Spleen (tissue), 11 donors: ENCODE measurements around the gene CCDC69. TPM values are rescaled to one million over a fixed set of nuclear protein-coding genes. Genes with fewer than 3 reads are reported as not detected.
A peak's percentile ranks its signal among the peaks of the same experiment; 100 is the strongest.

Experiments
- DNase-seq: peaks from one replicate; pipeline ENCODE4 v3.0.0-alpha.2; 2020
- H3K27ac ChIP-seq, 8 donors: fragments of 200-600 bp; sonication (generic) in 7 of 8; 1 replicate in 4 of 8; 2 replicates in 4 of 8; pipeline versions ENCODE4 v1.5.0 to v1.8.0; 2016 to 2021; ENCODE audit warnings: inconsistent platforms in 4 of 8, mild to moderate bottlenecking in 4 of 8, moderate library complexity in 1 of 8
- H3K27me3 ChIP-seq, 7 donors: fragments of 200-600 bp; sonication (generic) in 6 of 7; replicated peaks in 1 of 7; 1 replicate in 4 of 7; 2 replicates in 3 of 7; pipeline versions ENCODE4 v1.5.0 to v1.8.0; 2016 to 2021; ENCODE audit warnings: inconsistent platforms in 3 of 7, mild to moderate bottlenecking in 1 of 7
- H3K36me3 ChIP-seq, 6 donors: fragments of 200-600 bp; sonication (generic) in 5 of 6; 1 replicate in 4 of 6; 2 replicates in 2 of 6; pipeline versions ENCODE4 v1.5.0 to v1.8.0; 2016 to 2021; ENCODE audit warnings: inconsistent platforms in 2 of 6
- H3K4me1 ChIP-seq, 6 donors: fragments of 200-600 bp; sonication (generic) in 5 of 6; 1 replicate in 3 of 6; 2 replicates in 3 of 6; pipeline versions ENCODE4 v1.5.0 to v1.8.0; 2016 to 2021; ENCODE audit warnings: inconsistent platforms in 3 of 6
- H3K4me3 ChIP-seq, 8 donors: fragments of 200-600 bp; sonication (generic) in 7 of 8; 1 replicate in 4 of 8; 2 replicates in 4 of 8; pipeline versions ENCODE4 v1.5.0 to v1.8.0; 2016 to 2021; ENCODE audit warnings: inconsistent platforms in 4 of 8, mild to moderate bottlenecking in 4 of 8, moderate library complexity in 2 of 8
- H3K9me3 ChIP-seq, 8 donors: fragments of 200-600 bp; sonication (generic) in 7 of 8; 1 replicate in 4 of 8; 2 replicates in 4 of 8; pipeline versions ENCODE4 v1.5.0 to v1.8.0; 2016 to 2021; ENCODE audit warnings: inconsistent platforms in 4 of 8
- POLR2A ChIP-seq, 3 donors: fragments of 450-650 bp; IDR thresholded peaks; one replicate each; pipeline ENCODE4 v1.5.1; 2017; ENCODE audit warnings: antibody characterized with exemption in 3 of 3, mild to moderate bottlenecking in 1 of 3
- POLR2AphosphoS5 ChIP-seq, 3 donors: sonication (generic); formaldehyde crosslinking; IDR thresholded peaks; one replicate each; pipeline ENCODE4 v1.5.1; 2017; ENCODE audit warnings: antibody characterized with exemption in 3 of 3
- WGBS, 5 donors: extraction: QIAGEN DNeasy Blood & Tissue Kit in 3 of 5; methylation state at CpG; one replicate each; pipeline versions ENCODE4 v1.1.5 to v1.1.7; 2013 to 2018; 5-methylcytosine and 5-hydroxymethylcytosine counted together
- intact Hi-C: fragments of 100-400 bp; cut with DNase I; formaldehyde crosslinking; loops from one replicate; pipeline ENCODE4 v1.15.0; 2023; ENCODE audit warnings: low total_unique reads
- polyA plus RNA-seq, 3 donors: library from polyadenylated mRNA; stranded (reverse); fragments of 200-250 nt; gene quantifications; one replicate each; pipeline ENCODE4 v1.2.1, GENCODE V29; 2013
- total RNA-seq, 7 donors: library from RNA; depleted of rRNA in 3 of 7; stranded (reverse); fragments of >200 nt in 3 of 7; fragmentation: NEBNext Ultra II Directional in 4 of 7; extraction: Animal tissue kit (Norgen Biotek cat#: 25700) in 4 of 7; gene quantifications; one replicate each; pipeline versions ENCODE4 v1.1.0 to v1.2.1, GENCODE V29; 2016 to 2021
- TF ChIP-seq, protein P1 (sequence below), 11 experiments: fragments of 200-600 bp in 7 of 11; fragments of 450-650 bp in 4 of 11; sonication (generic) in 4 of 11; IDR thresholded peaks in 8 of 11; conservative IDR thresholded peaks in 3 of 11; 1 replicate in 7 of 11; 2 replicates in 4 of 11; pipeline versions ENCODE4 v1.4.0 to v1.8.0; 2016 to 2021; ENCODE audit warnings: antibody characterized with exemption in 11 of 11, inconsistent platforms in 4 of 11, mild to moderate bottlenecking in 1 of 11
- donor health status: healthy with polysubstance abuse.
- donor health status: DM: no; HTN: no; CAD: no; lungs with moderate emphysema.
- donor health status: DM: no; HTN: no; CAD: no.
- donor health status: Bipolar disorder and iron deficiency.
- donor health status: healthy.
- donor health status: DM: no; HTN: no; CAD: no.
- donor health status: DM: yes; HTN: yes; CAD: no.

The CCDC69 gene
- total and polyA plus RNA-seq, 10 donors: 37.7 to 145 (median 94.9) TPM

GRCh38 chr5:151159649-151160373 is 64.1 kb downstream of the CCDC69 start:
- TF ChIP-seq, protein P1, sequence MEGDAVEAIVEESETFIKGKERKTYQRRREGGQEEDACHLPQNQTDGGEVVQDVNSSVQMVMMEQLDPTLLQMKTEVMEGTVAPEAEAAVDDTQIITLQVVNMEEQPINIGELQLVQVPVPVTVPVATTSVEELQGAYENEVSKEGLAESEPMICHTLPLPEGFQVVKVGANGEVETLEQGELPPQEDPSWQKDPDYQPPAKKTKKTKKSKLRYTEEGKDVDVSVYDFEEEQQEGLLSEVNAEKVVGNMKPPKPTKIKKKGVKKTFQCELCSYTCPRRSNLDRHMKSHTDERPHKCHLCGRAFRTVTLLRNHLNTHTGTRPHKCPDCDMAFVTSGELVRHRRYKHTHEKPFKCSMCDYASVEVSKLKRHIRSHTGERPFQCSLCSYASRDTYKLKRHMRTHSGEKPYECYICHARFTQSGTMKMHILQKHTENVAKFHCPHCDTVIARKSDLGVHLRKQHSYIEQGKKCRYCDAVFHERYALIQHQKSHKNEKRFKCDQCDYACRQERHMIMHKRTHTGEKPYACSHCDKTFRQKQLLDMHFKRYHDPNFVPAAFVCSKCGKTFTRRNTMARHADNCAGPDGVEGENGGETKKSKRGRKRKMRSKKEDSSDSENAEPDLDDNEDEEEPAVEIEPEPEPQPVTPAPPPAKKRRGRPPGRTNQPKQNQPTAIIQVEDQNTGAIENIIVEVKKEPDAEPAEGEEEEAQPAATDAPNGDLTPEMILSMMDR (IDR thresholded peaks at IDR 0.05 in 8 of 11, conservative IDR thresholded peaks at IDR 0.05 in 3 of 11): no peak
- TF ChIP-seq POLR2AphosphoS5 (IDR thresholded peaks at IDR 0.05): no peak
- TF ChIP-seq POLR2A (IDR thresholded peaks at IDR 0.05): no peak
- Histone ChIP-seq H3K9me3 (no peaks in the 10 kb centered on the region), H3K36me3 (no peaks in the 10 kb centered on the region), H3K27me3 (no peaks in the 10 kb centered on the region), H3K4me1 (peaks cover 28 to 74% (median 51%) of the 10 kb centered on the region in 6 donors), H3K27ac (peak overlapping the region in 2 of 8 donors; percentile 36 to 96), H3K4me3 (no peak overlapping the region)
- DNase-seq: no peak
- 70 to 84% (median 72%) methylated on average over 9 of the region's 9 CpGs for WGBS, 5 donors
- intact Hi-C loops: loop anchor here (5.0 kb wide), 1 partner anchor 33 kb away; no protein-coding TSS in a partner anchor

DNA sequence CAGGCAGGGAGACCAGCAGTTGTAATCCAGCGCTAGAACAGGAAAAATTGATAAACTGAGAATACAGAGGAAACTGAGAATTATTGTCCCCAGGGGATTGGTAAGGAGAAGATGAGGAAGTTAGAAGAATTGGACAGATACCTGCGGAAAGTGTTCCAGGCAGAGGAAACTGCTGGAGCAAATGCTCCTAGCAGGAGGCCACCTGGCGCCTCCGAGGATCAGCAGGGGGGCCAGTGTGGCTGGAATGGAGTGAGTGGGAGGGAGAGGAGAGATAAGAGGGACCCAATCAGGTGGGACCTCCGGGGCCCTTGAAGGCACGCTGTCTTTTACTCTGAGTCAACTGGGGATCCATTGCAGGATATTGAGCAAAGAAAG is 65.6 kb downstream of the CCDC69 start:
- TF ChIP-seq, protein P1 (IDR thresholded peaks at IDR 0.05 in 8 of 11, conservative IDR thresholded peaks at IDR 0.05 in 3 of 11): no peak
- no peak for TF ChIP-seq POLR2AphosphoS5 (IDR thresholded peaks at IDR 0.05)
- no peak for TF ChIP-seq POLR2A (IDR thresholded peaks at IDR 0.05)
- WGBS, 5 donors: 7 to 19% (median 10%) methylated on average over 6 of the region's 6 CpGs
- H3K4me1 ChIP-seq: peaks cover 33 to 81% (median 60%) of the 10 kb centered on the region in 6 donors
- H3K36me3 ChIP-seq: no peaks in the 10 kb centered on the region
- H3K4me3 ChIP-seq: peak overlapping the region; percentile 55 to 97 (median 84)
- no peaks in the 10 kb centered on the region for H3K9me3 ChIP-seq
- no peaks in the 10 kb centered on the region for H3K27me3 ChIP-seq
- intact Hi-C loops: no loop called here
- no peak for DNase-seq
- H3K27ac ChIP-seq: peak overlapping the region; percentile 76 to 96 (median 91)

- TF ChIP-seq POLR2AphosphoS5 (IDR thresholded peaks at IDR 0.05) (peak; percentile 84 to 91 (median 91)), POLR2A (IDR thresholded peaks at IDR 0.05) (no peak)
- TF ChIP-seq, protein P1 (IDR thresholded peaks at IDR 0.05 in 8 of 11, conservative IDR thresholded peaks at IDR 0.05 in 3 of 11): peak in 2 of 11 experiments; percentile 6 to 11
- H3K4me3 ChIP-seq: peak within 1 kb of the TSS; percentile 55 to 97 (median 84)
- peaks cover 37 to 81% (median 66%) of the 10 kb centered on the region in 6 donors for H3K4me1 ChIP-seq
- intact Hi-C loops: no loop called here
- no peaks in the 10 kb centered on the region for H3K27me3 ChIP-seq
- DNase-seq: peak; percentile 96
- peak within 1 kb of the TSS; percentile 76 to 96 (median 91) for H3K27ac ChIP-seq
- H3K9me3 ChIP-seq: no peaks in the 10 kb centered on the region
- peaks cover 0 to 4% (median 0%) of the 10 kb centered on the region in 6 donors for H3K36me3 ChIP-seq
- WGBS, 5 donors: 0 to 1% (median 1%) methylated on average over 45 to 60 of the region's 60 CpGs
These were observed 66.2 kb downstream of the CCDC69 start, which contains the start of gene ANXA6 for GRCh38 chr5:151157426-151158286. ANXA6 (minus strand) TSS chr5:151157779; CDS start chr5:151147901, 9,878 bp downstream.
